GM15510 (cell line): Measurements from ENCODE around the gene ARID3A.

Experiments used
- POLR2A ChIP-seq: IDR thresholded peaks from 3 replicates; pipeline ENCODE4 v1.6.1; 2011; ENCODE audit warnings: borderline replicate concordance; ENCODE audit not compliant: insufficient read length; ENCODE audit errors: extremely low read depth

Gene ARID3A

DNA sequence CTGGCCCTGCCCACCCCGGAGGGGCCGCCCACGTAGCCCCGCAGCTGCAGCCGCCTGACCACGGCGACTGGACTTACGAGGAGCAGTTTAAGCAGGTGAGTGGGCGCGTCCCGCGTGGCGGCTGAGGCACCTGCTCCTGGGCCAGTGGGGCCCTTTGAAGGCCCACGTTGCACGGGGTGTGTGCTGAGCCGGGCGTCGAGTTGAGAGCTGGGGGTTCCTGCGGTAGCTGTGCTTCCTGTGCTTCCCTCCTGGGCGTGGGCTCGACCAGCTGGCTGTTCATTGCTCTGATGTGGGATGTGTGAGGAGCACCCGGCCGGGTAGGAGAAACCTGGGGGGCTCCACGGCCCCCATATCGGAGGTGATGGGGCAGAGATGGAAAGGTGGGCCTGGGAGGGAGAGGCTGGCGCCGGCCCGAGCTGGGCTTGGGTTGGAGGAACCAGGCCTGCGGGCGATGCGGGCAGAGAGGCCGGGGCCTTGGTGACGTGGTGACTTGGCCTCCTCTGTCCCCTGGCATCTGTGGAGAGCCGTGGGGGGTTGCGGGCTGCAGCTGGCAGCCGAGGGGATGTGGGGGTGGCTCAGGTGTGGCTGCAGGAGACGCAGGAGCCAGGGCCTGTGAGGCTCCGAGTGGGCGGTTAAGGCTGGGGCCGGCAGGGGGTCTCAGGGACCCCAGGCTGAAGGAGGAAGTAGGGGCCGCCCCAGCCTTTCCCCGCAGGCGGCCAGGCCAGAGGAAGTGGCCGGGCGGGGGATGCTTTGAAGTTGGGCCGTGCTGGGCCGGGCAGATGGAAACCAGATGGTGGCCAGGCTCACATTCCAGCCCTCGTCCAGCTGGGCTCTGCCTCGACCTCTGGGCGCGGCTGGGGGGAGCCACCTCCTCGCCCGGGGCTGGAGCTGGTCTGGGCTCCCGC, 7.1 kb downstream of the ARID3A start:
- TF ChIP-seq POLR2A: no peak

GRCh38 chr19:933553-933882, 7.7 kb downstream of the ARID3A start:
- no peak for TF ChIP-seq POLR2A

- no peak for TF ChIP-seq POLR2A
These were observed 8.5 kb downstream of the ARID3A start for GRCh38 chr19:934197-934840.

GRCh38 chr19:934865-935479, 9.1 kb downstream of the ARID3A start:
- no peak for TF ChIP-seq POLR2A

GRCh38 chr19:936175-936546, 10.3 kb downstream of the ARID3A start:
- no peak for TF ChIP-seq POLR2A

GRCh38 chr19:937259-937694, 11.4 kb downstream of the ARID3A start:
- no peak for TF ChIP-seq POLR2A

DNA sequence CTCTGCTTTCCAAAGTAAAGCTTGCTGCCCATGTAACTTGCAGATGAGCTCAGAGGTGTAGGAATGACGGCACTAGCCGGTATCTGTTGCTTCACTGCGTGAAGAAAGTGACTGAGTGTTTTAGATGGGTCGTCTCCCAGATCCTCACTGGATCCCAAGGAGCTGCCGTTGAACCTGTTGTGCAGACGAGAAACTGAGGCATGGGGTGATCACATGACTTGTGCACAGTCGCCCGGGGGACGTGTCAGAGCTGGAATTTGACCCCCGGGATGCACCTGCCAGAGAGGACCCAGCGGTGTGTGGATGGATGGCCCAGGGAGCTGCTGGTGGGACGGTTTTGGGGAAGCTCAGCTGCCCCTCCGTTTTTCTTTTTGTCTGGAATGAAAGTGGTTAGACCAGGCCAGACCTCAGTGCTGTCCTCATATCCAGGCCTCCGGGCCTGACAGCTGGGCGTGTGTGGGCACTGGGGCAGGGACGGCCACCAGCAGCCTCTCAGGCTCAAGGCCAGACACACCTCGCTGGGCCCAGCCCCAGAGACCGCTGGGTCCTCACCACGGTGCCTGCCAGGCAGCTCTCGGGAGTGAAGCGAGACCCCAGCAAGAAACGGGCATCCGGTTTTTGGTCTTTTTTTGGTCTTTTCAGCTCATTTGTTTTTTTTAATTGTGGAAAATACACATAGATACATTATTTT, 12.5 kb downstream of the ARID3A start:
- no peak for TF ChIP-seq POLR2A

- TF ChIP-seq POLR2A: no peak
These were observed 13.6 kb downstream of the ARID3A start for GRCh38 chr19:939439-939838.

- no peak for TF ChIP-seq POLR2A
These were observed 14.1 kb downstream of the ARID3A start for GRCh38 chr19:939922-940321.

GRCh38 chr19:940591-941291, 14.9 kb downstream of the ARID3A start:
- TF ChIP-seq POLR2A: no peak

DNA sequence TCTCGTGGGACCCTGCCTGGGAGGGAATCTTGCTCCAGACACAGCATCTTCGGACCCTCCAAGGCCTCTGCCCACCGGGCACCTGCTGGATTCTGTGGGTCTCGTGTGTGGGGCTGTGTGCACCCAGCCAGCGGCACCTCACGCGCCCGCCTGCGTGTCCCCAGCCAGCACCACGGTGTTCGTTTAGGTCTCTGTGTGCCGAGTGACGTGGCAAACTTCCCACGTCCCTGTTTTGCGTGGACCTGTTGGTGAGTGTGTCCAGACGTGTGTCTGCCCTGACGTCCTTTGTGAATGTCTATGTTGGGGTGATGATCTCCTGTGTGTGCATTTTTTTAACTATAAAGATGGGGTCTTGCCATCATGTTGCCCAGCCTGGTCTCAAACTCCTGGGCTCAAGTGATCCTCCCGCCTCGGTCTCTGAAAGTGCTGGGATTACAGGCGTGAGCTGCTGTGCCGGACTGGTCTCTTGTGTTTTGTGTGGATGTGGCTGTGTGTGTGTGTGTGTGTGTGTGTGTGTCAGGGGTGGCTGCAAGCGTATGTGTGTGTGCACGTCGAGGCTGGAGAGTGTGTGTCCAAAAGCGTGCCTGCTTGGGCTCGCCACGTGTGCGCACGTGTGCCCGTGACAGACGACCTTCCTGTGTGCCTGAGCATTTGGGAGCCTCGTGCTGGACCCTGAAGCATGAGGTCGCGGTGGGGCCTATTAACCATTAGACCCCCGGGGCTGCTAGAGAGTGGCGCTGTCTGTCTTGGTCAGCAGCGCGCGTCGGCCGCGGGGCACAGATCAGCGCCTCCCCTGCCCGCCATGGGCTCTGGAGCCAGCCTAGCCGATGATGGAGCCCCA, 15.7 kb downstream of the ARID3A start:
- no peak for TF ChIP-seq POLR2A

DNA sequence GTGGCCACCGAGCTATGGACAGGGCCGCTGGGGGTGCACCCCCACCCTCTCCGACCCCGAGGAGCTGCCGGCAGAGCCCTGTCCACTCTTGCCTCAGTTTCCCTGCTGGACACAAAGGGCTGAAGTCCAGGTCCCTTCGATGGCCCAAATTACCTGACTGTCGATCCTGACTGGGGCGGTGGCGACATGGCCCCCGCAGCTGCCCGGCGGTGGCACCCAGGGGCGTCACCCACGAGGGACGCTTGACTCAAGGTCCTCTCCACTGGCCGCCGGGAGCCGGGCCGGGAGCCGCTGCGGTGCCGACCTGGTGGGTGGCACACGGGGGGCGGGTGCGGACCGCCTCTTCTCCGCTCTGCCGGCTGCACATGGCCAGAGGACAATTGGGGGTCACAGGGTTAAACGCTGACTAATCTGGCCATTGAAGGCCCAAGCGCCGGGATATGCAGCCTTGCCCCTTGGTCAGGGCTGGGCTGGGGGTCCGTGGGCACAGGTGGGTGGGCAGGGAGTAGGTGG, 16.4 kb downstream of the ARID3A start:
- no peak for TF ChIP-seq POLR2A

- no peak for TF ChIP-seq POLR2A
These were observed 17.8 kb downstream of the ARID3A start for GRCh38 chr19:943551-944170.
